ENCODE data around the gene BANK1. TPM values are rescaled to one million over a fixed set of nuclear protein-coding genes. Genes with fewer than 3 reads are reported as not detected.
A peak's percentile ranks its signal among the peaks of the same experiment; 100 is the strongest.

Gene BANK1
- 0.57 TPM for polyA plus RNA-seq (2012; ENCODE audit: insufficient read depth, insufficient read length, low read depth)

GRCh38 chr4:101790521-101791181 is at the start of gene BANK1:
Gene BANK1 (plus strand): TSS chr4:101790730. CDS start chr4:101790881, 151 bp downstream.
- Histone ChIP-seq H3K4me3 (ENCODE audit: low read depth, low read length) (no peak within 1 kb of the TSS), H3K9me3 (no peaks in the 10 kb centered on the region), H3K36me3 (no peaks in the 10 kb centered on the region), H3K4me1 (no peaks in the 10 kb centered on the region), H3K27me3 (no peaks in the 10 kb centered on the region)
- TF ChIP-seq CTCF (IDR thresholded peaks at IDR 0.05; ENCODE audit: low read depth, low read length), result no peak
- DNase-seq, result peak; percentile 5

- no peak for DNase-seq
- H3K27me3 ChIP-seq, result no peaks in the 10 kb centered on the region
- H3K4me3 ChIP-seq (ENCODE audit: low read depth, low read length), result no peak overlapping the region
- no peaks in the 10 kb centered on the region for H3K36me3 ChIP-seq
- H3K9me3 ChIP-seq, result no peaks in the 10 kb centered on the region
- no peak for TF ChIP-seq CTCF (IDR thresholded peaks at IDR 0.05; ENCODE audit: low read depth, low read length)
- H3K4me1 ChIP-seq, result no peaks in the 10 kb centered on the region
These were observed 36.8 kb upstream of the BANK1 start for GRCh38 chr4:101753721-101754120.

GRCh38 chr4:101756181-101756580 is 34.3 kb upstream of the BANK1 start:
- Histone ChIP-seq H3K4me3 (ENCODE audit: low read depth, low read length) (no peak overlapping the region), H3K4me1 (no peaks in the 10 kb centered on the region), H3K36me3 (no peaks in the 10 kb centered on the region; the same call in 1 of the 2 replicates), H3K27me3 (no peaks in the 10 kb centered on the region), H3K9me3 (no peaks in the 10 kb centered on the region)
- TF ChIP-seq CTCF (IDR thresholded peaks at IDR 0.05; ENCODE audit: low read depth, low read length), result no peak
- DNase-seq, result no peak

- Histone ChIP-seq H3K36me3 (no peaks in the 10 kb centered on the region; the same call in 1 of the 2 replicates), H3K4me1 (no peaks in the 10 kb centered on the region), H3K27me3 (no peaks in the 10 kb centered on the region), H3K9me3 (no peaks in the 10 kb centered on the region), H3K4me3 (ENCODE audit: low read depth, low read length) (no peak overlapping the region)
- TF ChIP-seq CTCF (IDR thresholded peaks at IDR 0.05; ENCODE audit: low read depth, low read length), result no peak
- DNase-seq, result no peak
These were observed 29.1 kb upstream of the BANK1 start for GRCh38 chr4:101761405-101761804.

- Histone ChIP-seq H3K27me3 (no peaks in the 10 kb centered on the region), H3K36me3 (no peaks in the 10 kb centered on the region; the same call in 1 of the 2 replicates), H3K4me3 (ENCODE audit: low read depth, low read length) (no peak overlapping the region), H3K9me3 (no peaks in the 10 kb centered on the region), H3K4me1 (no peaks in the 10 kb centered on the region)
- no peak for TF ChIP-seq CTCF (IDR thresholded peaks at IDR 0.05; ENCODE audit: low read depth, low read length)
- no peak for DNase-seq
These were observed 28.5 kb upstream of the BANK1 start for GRCh38 chr4:101762025-101762424.

GRCh38 chr4:101762534-101762933 is 28.0 kb upstream of the BANK1 start:
- Histone ChIP-seq H3K4me3 (ENCODE audit: low read depth, low read length) (no peak overlapping the region), H3K27me3 (no peaks in the 10 kb centered on the region), H3K36me3 (no peaks in the 10 kb centered on the region; the same call in 1 of the 2 replicates), H3K9me3 (no peaks in the 10 kb centered on the region), H3K4me1 (no peaks in the 10 kb centered on the region)
- no peak for DNase-seq
- no peak for TF ChIP-seq CTCF (IDR thresholded peaks at IDR 0.05; ENCODE audit: low read depth, low read length)
